ENCODE results near the gene POLR3E.
"Not testable (repeated sequence)": the region's sequence is repeated elsewhere in the genome, so short reads cannot be mapped to it uniquely, and the experiment has no call there.

The POLR3E gene

GRCh38 chr16:22299036-22299435 is 1.8 kb downstream of the POLR3E start:
- H3K4me3 ChIP-seq (ENCODE audit: low read depth, low read length): 0 out of 2 replicates have a peak overlapping the region, but pooled peaks have one; percentile 66
- TF ChIP-seq, protein P1, sequence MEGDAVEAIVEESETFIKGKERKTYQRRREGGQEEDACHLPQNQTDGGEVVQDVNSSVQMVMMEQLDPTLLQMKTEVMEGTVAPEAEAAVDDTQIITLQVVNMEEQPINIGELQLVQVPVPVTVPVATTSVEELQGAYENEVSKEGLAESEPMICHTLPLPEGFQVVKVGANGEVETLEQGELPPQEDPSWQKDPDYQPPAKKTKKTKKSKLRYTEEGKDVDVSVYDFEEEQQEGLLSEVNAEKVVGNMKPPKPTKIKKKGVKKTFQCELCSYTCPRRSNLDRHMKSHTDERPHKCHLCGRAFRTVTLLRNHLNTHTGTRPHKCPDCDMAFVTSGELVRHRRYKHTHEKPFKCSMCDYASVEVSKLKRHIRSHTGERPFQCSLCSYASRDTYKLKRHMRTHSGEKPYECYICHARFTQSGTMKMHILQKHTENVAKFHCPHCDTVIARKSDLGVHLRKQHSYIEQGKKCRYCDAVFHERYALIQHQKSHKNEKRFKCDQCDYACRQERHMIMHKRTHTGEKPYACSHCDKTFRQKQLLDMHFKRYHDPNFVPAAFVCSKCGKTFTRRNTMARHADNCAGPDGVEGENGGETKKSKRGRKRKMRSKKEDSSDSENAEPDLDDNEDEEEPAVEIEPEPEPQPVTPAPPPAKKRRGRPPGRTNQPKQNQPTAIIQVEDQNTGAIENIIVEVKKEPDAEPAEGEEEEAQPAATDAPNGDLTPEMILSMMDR (IDR thresholded peaks at IDR 0.05; ENCODE audit: insufficient read depth, low read depth, low read length, missing control alignments): no peak
- DNase-seq (ENCODE audit: low read depth): no peak

- TF ChIP-seq, protein P1 (IDR thresholded peaks at IDR 0.05; ENCODE audit: insufficient read depth, low read depth, low read length, missing control alignments): peak; percentile 67
- DNase-seq (ENCODE audit: low read depth): peak; percentile 69
- no peak overlapping the region for H3K4me3 ChIP-seq (ENCODE audit: low read depth, low read length)
These were observed 3.3 kb downstream of the POLR3E start for GRCh38 chr16:22300427-22301071.

DNA sequence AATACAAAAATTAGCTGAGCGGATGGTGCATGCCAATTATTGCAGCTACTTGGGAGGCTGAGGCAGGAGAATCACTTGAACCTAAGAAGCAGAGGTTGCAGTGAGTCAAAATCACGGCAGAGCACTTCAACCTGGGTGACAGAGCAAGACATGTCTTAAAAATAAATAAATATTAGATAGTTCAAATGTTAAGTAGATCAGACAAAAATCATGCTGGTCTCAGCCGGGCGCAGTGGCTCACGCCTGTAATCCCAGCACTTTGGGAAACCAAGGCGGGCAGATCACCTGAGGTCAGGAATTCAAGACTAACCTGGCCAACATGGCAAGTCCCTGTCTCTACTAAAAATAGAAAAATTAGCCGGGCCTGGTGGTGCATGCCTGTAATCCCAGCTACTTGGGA is 4.2 kb downstream of the POLR3E start:
- not testable (repeated sequence) for DNase-seq (ENCODE audit: low read depth); H3K4me3 ChIP-seq (ENCODE audit: low read depth, low read length)

- no peak overlapping the region for H3K4me3 ChIP-seq (ENCODE audit: low read depth, low read length)
- no peak for DNase-seq (ENCODE audit: low read depth)
- TF ChIP-seq, protein P1 (IDR thresholded peaks at IDR 0.05; ENCODE audit: insufficient read depth, low read depth, low read length, missing control alignments): no peak
These were observed 5.7 kb downstream of the POLR3E start for GRCh38 chr16:22302776-22303363.

DNA sequence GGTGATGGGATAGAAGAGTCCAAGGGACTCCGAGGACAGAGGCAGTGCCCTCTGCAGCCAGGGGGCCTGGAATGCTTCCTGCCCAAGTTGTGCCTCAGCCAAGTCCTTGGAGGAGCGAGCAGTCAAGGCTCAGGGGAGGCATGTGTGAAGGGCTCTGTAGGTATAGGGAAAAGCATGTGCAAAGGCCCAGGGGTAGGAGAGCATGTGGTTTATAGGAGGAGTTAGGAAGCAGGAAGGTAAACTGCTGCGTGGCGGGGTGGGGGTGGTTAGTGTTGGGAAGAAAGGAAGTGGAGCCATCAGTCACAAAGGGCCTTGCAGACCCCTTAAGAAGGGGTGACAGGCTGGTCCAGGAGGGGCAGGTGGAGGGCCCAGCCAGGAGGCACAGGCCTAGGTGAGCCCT is 7.2 kb downstream of the POLR3E start:
- no peak overlapping the region for H3K4me3 ChIP-seq (ENCODE audit: low read depth, low read length)
- TF ChIP-seq, protein P1 (IDR thresholded peaks at IDR 0.05; ENCODE audit: insufficient read depth, low read depth, low read length, missing control alignments): no peak
- DNase-seq (ENCODE audit: low read depth): no peak

GRCh38 chr16:22306788-22307187 is 9.6 kb downstream of the POLR3E start:
- TF ChIP-seq, protein P1 (IDR thresholded peaks at IDR 0.05; ENCODE audit: insufficient read depth, low read depth, low read length, missing control alignments): no peak
- no peak overlapping the region for H3K4me3 ChIP-seq (ENCODE audit: low read depth, low read length)
- no peak for DNase-seq (ENCODE audit: low read depth)

GRCh38 chr16:22307838-22308237 is 10.6 kb downstream of the POLR3E start:
- DNase-seq (ENCODE audit: low read depth): no peak
- H3K4me3 ChIP-seq (ENCODE audit: low read depth, low read length): no peak overlapping the region
- TF ChIP-seq, protein P1 (IDR thresholded peaks at IDR 0.05; ENCODE audit: insufficient read depth, low read depth, low read length, missing control alignments): no peak
